CD14-positive monocyte (primary cell): Measurements from ENCODE around the gene DCANP1. TPM values are rescaled to one million over a fixed set of nuclear protein-coding genes. Genes with fewer than 3 reads are reported as not detected.

Experiments
- DNase-seq, 3 donors: peaks; one replicate each; pipeline ENCODE4 v3.0.0-alpha.2; 2011 to 2022
- H2AFZ ChIP-seq: 2 replicates; pipeline ENCODE4 v1.6.0; 2012; ENCODE audit warnings: mild to moderate bottlenecking, low read depth, low read length, inconsistent platforms; ENCODE audit not compliant: insufficient read depth, poor library complexity, severe bottlenecking
- H3K27ac ChIP-seq, 2 donors: 1 replicate in 1 of 2; 2 replicates in 1 of 2; pipeline ENCODE4 v1.5.1; 2012 to 2013; ENCODE audit warnings: low read length in 2 of 2, control low read depth in 1 of 2, inconsistent platforms in 1 of 2, low read depth in 1 of 2, mild to moderate bottlenecking in 1 of 2
- H3K27me3 ChIP-seq, 2 donors: one replicate each; pipeline versions ENCODE4 v1.6.0 to v1.6.1; 2011 to 2013; ENCODE audit warnings: low read length in 2 of 2; ENCODE audit not compliant: control insufficient read depth in 2 of 2, insufficient read depth in 2 of 2
- H3K36me3 ChIP-seq, 2 donors: replicated peaks in 1 of 2; 1 replicate in 1 of 2; 2 replicates in 1 of 2; pipeline versions ENCODE4 v1.5.1 to v1.6.1; 2012 to 2013; ENCODE audit warnings: low read length in 2 of 2, control low read depth in 1 of 2, inconsistent platforms in 1 of 2, mild to moderate bottlenecking in 1 of 2; ENCODE audit not compliant: insufficient read depth in 2 of 2, control insufficient read depth in 1 of 2
- H3K4me1 ChIP-seq, 2 donors: 1 replicate in 1 of 2; 2 replicates in 1 of 2; pipeline versions ENCODE4 v1.5.1 to v1.6.1; 2012 to 2013; ENCODE audit warnings: low read length in 2 of 2, control low read depth in 1 of 2, inconsistent platforms in 1 of 2, mild to moderate bottlenecking in 1 of 2, moderate library complexity in 1 of 2; ENCODE audit not compliant: insufficient read depth in 2 of 2, control insufficient read depth in 1 of 2
- H3K4me2 ChIP-seq: replicated peaks from 2 replicates; pipeline ENCODE3; 2012; ENCODE audit warnings: low read length, moderate library complexity, mild to moderate bottlenecking; ENCODE audit not compliant: poor library complexity, severe bottlenecking; ENCODE audit errors: extremely low read depth
- H3K4me3 ChIP-seq, 3 experiments: fragments of 200-600 bp in 1 of 3; sonication (generic) in 1 of 3; replicated peaks in 1 of 3; 1 replicate in 2 of 3; 2 replicates in 1 of 3; pipeline ENCODE4 v1.5.1; 2011 to 2013; ENCODE audit warnings: low read length in 3 of 3, mild to moderate bottlenecking in 3 of 3, control low read depth in 2 of 3, low read depth in 2 of 3, inconsistent platforms in 1 of 3, moderate library complexity in 1 of 3
- H3K79me2 ChIP-seq: 2 replicates; pipeline ENCODE4 v1.6.0; 2012; ENCODE audit warnings: mild to moderate bottlenecking, control low read depth, inconsistent platforms, low read length, moderate library complexity; ENCODE audit not compliant: insufficient read depth
- H3K9ac ChIP-seq: 2 replicates; pipeline ENCODE4 v1.6.0; 2017; ENCODE audit warnings: low read length, mild to moderate bottlenecking; ENCODE audit not compliant: insufficient read depth, poor library complexity, severe bottlenecking
- H3K9me3 ChIP-seq, 2 donors: replicated peaks in 1 of 2; 1 replicate in 1 of 2; 2 replicates in 1 of 2; pipeline versions ENCODE4 v1.5.1 to v1.6.1; 2012 to 2013; ENCODE audit warnings: low read length in 2 of 2, control low read depth in 1 of 2; ENCODE audit not compliant: control insufficient read depth in 1 of 2, insufficient read depth in 1 of 2
- H4K20me1 ChIP-seq: 2 replicates; pipeline ENCODE4 v1.6.0; 2012; ENCODE audit warnings: mild to moderate bottlenecking, low read length, control low read depth, moderate library complexity; ENCODE audit not compliant: insufficient read depth
- H3K27ac Mint-ChIP-seq, 7 donors: one replicate each; pipeline ENCODE4 v1.8.0; 2020; ENCODE audit warnings: mild to moderate bottlenecking in 7 of 7, mixed read lengths in 7 of 7, moderate library complexity in 6 of 7, inconsistent platforms in 2 of 7
- H3K27me3 Mint-ChIP-seq, 3 donors: one replicate each; pipeline ENCODE4 v1.8.0; 2021 to 2022; ENCODE audit warnings: low read depth in 3 of 3, mild to moderate bottlenecking in 3 of 3, mixed read lengths in 3 of 3, moderate library complexity in 3 of 3, inconsistent platforms in 1 of 3
- H3K36me3 Mint-ChIP-seq, 2 donors: one replicate each; pipeline ENCODE4 v1.8.0; 2020; ENCODE audit warnings: mixed read lengths in 2 of 2, inconsistent platforms in 1 of 2, mild to moderate bottlenecking in 1 of 2
- H3K4me1 Mint-ChIP-seq: one replicate; pipeline ENCODE4 v1.8.0; 2020; ENCODE audit warnings: mild to moderate bottlenecking, mixed read lengths
- H3K4me3 Mint-ChIP-seq, 2 donors: one replicate each; pipeline ENCODE4 v1.8.0; 2020; ENCODE audit warnings: mild to moderate bottlenecking in 2 of 2, mixed read lengths in 2 of 2, moderate library complexity in 1 of 2
- H3K9me3 Mint-ChIP-seq, 7 donors: one replicate each; pipeline ENCODE4 v1.8.0; 2020 to 2022; ENCODE audit warnings: mixed read lengths in 7 of 7, mild to moderate bottlenecking in 6 of 7, moderate library complexity in 6 of 7, inconsistent platforms in 2 of 7
- WGBS: methylation state at CpG from one replicate; pipeline ENCODE4 v1.1.5; 2013; ENCODE audit warnings: missing lambda C conversion rate; ENCODE audit not compliant: insufficient coverage; 5-methylcytosine and 5-hydroxymethylcytosine counted together
- intact Hi-C, 2 donors: fragments of 100-400 bp; cut with micrococcal nuclease; formaldehyde crosslinking; loops; one replicate each; pipeline versions ENCODE4 v1.15.0 to v1.15.1; 2023
- polyA plus RNA-seq, 3 donors: library from polyadenylated mRNA; depleted of rRNA in 1 of 3; unstranded in 2 of 3; stranded (reverse) in 1 of 3; fragments of 300-500 nt in 2 of 3; fragments of >200 nt in 1 of 3; fragmentation: Illumina TruSeq in 2 of 3; gene quantifications; 1 replicate in 2 of 3; 2 replicates in 1 of 3; pipeline ENCODE4 v1.2.3, GENCODE V29; 2012 to 2021
- TF ChIP-seq, protein P1 (sequence below): fragments of 200-600 bp; IDR thresholded peaks from one replicate; pipeline ENCODE4 v1.8.0; 2022; ENCODE audit warnings: antibody characterized with exemption, mild to moderate bottlenecking

DCANP1 gene
- polyA plus RNA-seq, 3 donors: 0.14 to 0.85 (median 0.15) TPM

DNA sequence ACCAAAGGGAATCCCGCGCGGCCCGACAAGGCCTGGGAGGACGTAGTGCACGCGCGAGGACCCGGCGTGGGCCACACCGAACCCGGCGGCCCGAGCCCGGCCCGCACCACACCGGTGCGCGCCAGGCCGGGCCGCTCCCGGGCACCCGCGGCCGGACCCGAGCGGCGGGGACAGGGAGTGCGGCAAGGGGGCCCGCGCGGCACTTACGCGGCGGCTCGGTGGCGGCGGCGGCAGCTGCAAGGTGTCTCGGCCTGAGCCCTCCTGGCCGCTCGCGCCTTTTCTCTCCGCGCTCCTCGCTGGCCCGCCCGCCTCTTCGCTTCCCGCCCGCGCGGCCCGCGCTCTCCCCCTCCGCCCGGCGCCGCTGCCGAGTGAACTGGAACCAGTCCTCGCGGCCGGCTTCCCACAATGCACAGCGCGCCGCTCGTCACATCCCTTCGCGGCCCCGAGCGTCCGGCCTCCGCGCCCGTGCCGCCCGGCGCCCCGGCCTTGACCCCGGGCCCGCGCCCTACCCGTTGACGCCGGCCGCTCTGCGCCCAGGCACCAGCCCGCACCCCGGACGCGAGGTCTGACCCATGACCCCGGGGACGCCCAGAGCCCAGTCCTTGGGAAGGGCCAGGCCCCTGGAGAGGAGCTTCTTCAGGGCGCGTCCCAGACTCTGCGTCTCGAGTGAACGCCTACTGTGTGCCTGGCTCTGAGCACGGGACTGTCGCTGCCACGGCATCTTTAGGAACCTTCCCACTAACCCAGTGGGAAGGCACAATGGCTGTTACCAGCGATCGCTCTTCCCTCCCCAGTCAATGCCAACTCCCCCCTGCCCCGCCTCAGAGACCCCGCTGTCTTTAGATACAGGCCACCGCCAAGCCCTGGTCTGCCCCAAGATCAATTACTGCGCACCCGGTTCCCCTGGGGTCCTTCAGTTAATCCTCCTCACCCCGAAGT, 48.0 kb downstream of the DCANP1 start, which contains the start of gene MACROH2A1:
TSS of gene MACROH2A1 (minus strand) at position 377 of the 939 bp plus-strand sequence. CDS start 10,138 bp downstream, outside the sequence.
- H3K36me3 ChIP-seq: no peaks in the 10 kb centered on the region
- DNase-seq: peak; percentile 87 to 89 (median 87)
- no peaks in the 10 kb centered on the region for H3K27me3 Mint-ChIP-seq
- H3K4me1 Mint-ChIP-seq: peaks cover 57% of the 10 kb centered on the region
- H3K4me3 Mint-ChIP-seq: peak within 1 kb of the TSS; percentile 92 to 96
- H3K27ac Mint-ChIP-seq: peak within 1 kb of the TSS; percentile 95 to 100 (median 99)
- H3K4me2 ChIP-seq: peak within 1 kb of the TSS; percentile 92
- under 1% methylated on average over 108 of the region's 109 CpGs for WGBS
- peaks cover 12 to 22% of the 10 kb centered on the region in 2 donors for H3K36me3 Mint-ChIP-seq
- intact Hi-C loops: loop anchor here (2.0 to 5.0 kb wide), 4 partner anchors 14 to 58 kb away; no protein-coding TSS in a partner anchor
- TF ChIP-seq, protein P1, sequence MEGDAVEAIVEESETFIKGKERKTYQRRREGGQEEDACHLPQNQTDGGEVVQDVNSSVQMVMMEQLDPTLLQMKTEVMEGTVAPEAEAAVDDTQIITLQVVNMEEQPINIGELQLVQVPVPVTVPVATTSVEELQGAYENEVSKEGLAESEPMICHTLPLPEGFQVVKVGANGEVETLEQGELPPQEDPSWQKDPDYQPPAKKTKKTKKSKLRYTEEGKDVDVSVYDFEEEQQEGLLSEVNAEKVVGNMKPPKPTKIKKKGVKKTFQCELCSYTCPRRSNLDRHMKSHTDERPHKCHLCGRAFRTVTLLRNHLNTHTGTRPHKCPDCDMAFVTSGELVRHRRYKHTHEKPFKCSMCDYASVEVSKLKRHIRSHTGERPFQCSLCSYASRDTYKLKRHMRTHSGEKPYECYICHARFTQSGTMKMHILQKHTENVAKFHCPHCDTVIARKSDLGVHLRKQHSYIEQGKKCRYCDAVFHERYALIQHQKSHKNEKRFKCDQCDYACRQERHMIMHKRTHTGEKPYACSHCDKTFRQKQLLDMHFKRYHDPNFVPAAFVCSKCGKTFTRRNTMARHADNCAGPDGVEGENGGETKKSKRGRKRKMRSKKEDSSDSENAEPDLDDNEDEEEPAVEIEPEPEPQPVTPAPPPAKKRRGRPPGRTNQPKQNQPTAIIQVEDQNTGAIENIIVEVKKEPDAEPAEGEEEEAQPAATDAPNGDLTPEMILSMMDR: no peak
- peak within 1 kb of the TSS; percentile 86 for H2AFZ ChIP-seq
- H4K20me1 ChIP-seq: peaks cover 33% of the 10 kb centered on the region
- H3K27me3 ChIP-seq: no peaks in the 10 kb centered on the region
- peaks cover 57 to 58% of the 10 kb centered on the region in 2 donors for H3K4me1 ChIP-seq
- H3K9me3 ChIP-seq: no peaks in the 10 kb centered on the region
- H3K79me2 ChIP-seq: peaks cover 72% of the 10 kb centered on the region
- peak within 1 kb of the TSS; percentile 96 for H3K9ac ChIP-seq
- H3K27ac ChIP-seq: peak within 1 kb of the TSS; percentile 96
- H3K4me3 ChIP-seq: peak within 1 kb of the TSS; percentile 79 to 96 (median 96)
- H3K9me3 Mint-ChIP-seq: peaks cover 0 to under 1% (median 0%) of the 10 kb centered on the region in 7 donors

DNA sequence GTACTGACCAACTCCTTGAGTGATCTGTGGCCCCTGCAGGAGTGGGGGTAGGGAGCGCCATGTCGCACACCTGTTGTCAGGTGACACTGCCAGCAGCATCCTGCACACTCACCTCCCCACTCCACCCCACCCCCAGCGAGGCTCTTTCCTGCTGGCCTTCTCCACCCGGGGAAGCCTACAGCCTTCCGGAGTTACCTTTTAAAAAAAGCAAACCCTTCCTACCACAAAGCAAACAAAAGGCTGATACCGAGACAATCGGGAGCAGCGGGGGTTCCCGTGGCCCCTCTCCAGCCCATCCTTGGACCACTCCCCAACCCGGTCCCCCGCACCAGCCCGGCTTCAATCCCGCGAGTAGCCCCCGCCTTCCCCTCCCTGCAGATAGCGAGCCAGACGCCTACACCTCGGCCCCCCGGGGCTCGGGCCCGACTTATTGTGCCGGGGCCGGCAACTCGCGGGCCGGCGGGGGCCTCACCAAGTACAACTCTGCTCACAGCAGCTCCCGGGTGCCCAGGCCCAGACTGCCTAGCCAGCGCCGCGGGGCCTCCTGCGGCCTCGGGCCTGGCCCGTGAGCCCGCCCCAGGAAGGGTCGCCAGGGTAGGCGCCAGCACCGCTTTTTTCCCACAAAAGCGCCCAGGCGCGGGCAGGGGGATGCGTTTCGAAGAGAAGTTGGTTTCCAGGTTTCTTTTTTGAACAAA, 48.8 kb downstream of the DCANP1 start:
- H2AFZ ChIP-seq: no peak overlapping the region
- intact Hi-C loops: loop anchor here (2.0 to 5.0 kb wide), 4 partner anchors 14 to 59 kb away; no protein-coding TSS in a partner anchor
- TF ChIP-seq, protein P1: no peak
- H3K36me3 ChIP-seq: no peaks in the 10 kb centered on the region
- peaks cover 65 to 66% of the 10 kb centered on the region in 2 donors for H3K4me1 ChIP-seq
- peak overlapping the region; percentile 79 to 96 (median 96) for H3K4me3 ChIP-seq
- H3K9me3 ChIP-seq: no peaks in the 10 kb centered on the region
- peak overlapping the region; percentile 92 to 96 for H3K4me3 Mint-ChIP-seq
- peak overlapping the region; percentile 96 for H3K27ac ChIP-seq
- H4K20me1 ChIP-seq: peaks cover 40% of the 10 kb centered on the region
- no peaks in the 10 kb centered on the region for H3K27me3 ChIP-seq
- peak overlapping the region; percentile 92 for H3K4me2 ChIP-seq
- DNase-seq: no peak
- peaks cover 0 to 2% (median 0%) of the 10 kb centered on the region in 7 donors for H3K9me3 Mint-ChIP-seq
- no peaks in the 10 kb centered on the region for H3K27me3 Mint-ChIP-seq
- H3K79me2 ChIP-seq: peaks cover 80% of the 10 kb centered on the region
- H3K9ac ChIP-seq: peak overlapping the region; percentile 96
- peaks cover 65% of the 10 kb centered on the region for H3K4me1 Mint-ChIP-seq
- peaks cover 15 to 23% of the 10 kb centered on the region in 2 donors for H3K36me3 Mint-ChIP-seq
- peak overlapping the region; percentile 94 to 99 (median 97) for H3K27ac Mint-ChIP-seq
- WGBS: under 1% methylated on average over 43 of the region's 43 CpGs
